HepG2 (cell line): ENCODE results near the gene CRYAA. TPM values are rescaled to one million over a fixed set of nuclear protein-coding genes. Genes with fewer than 3 reads are reported as not detected.

Source experiments
- ARID4A ChIP-seq: sonication (generic); formaldehyde crosslinking; IDR thresholded peaks from 2 replicates; pipeline ENCODE4 v1.5.0; 2020; ENCODE audit warnings: mild to moderate bottlenecking, missing genetic modification reagents, borderline replicate concordance
- ARNTL ChIP-seq: sonication (generic); formaldehyde crosslinking; IDR thresholded peaks from 2 replicates; pipeline ENCODE4 v1.4.0; 2020; ENCODE audit warnings: mild to moderate bottlenecking, missing genetic modification reagents
- ATF7 ChIP-seq, 2 experiments: fragments of 450-650 bp in 1 of 2; sonication (generic) in 1 of 2; formaldehyde crosslinking in 1 of 2; IDR thresholded peaks; 2 replicates each; pipeline versions ENCODE4 v1.4.0 to v1.6.1; 2016 to 2020; ENCODE audit warnings: antibody characterized with exemption in 1 of 2, mild to moderate bottlenecking in 1 of 2, missing genetic modification reagents in 1 of 2
- BORCS8-MEF2B ChIP-seq: sonication (generic); formaldehyde crosslinking; IDR thresholded peaks from 2 replicates; pipeline ENCODE4 v1.8.0; 2022; ENCODE audit warnings: mild to moderate bottlenecking, missing genetic modification reagents
- CBX1 ChIP-seq: IDR thresholded peaks from one replicate; pipeline ENCODE4 v1.6.1; 2016; ENCODE audit warnings: antibody characterized with exemption, low read depth
- DMAP1 ChIP-seq: IDR thresholded peaks from 2 replicates; pipeline ENCODE4 v1.6.1; 2016
- EED ChIP-seq: sonication (generic); formaldehyde crosslinking; IDR thresholded peaks from 2 replicates; pipeline ENCODE4 v1.5.0; 2020; ENCODE audit warnings: mild to moderate bottlenecking, missing genetic modification reagents
- JARID2 ChIP-seq: sonication (generic); formaldehyde crosslinking; IDR thresholded peaks from 2 replicates; pipeline ENCODE4 v1.8.1; 2023; ENCODE audit warnings: missing genetic modification reagents, inconsistent platforms; ENCODE audit not compliant: insufficient replicate concordance
- KAT2B ChIP-seq: fragments of 150-350 bp; IDR thresholded peaks from 2 replicates; pipeline ENCODE4 v1.6.1; 2014; ENCODE audit warnings: low read depth, low read length, borderline replicate concordance
- MYC ChIP-seq: sonication (generic); formaldehyde crosslinking; IDR thresholded peaks from 2 replicates; pipeline ENCODE4 v1.9.0; 2021; ENCODE audit warnings: missing genetic modification reagents, borderline replicate concordance
- POGZ ChIP-seq: sonication (generic); formaldehyde crosslinking; IDR thresholded peaks from 2 replicates; pipeline ENCODE4 v1.4.0; 2020; ENCODE audit warnings: mild to moderate bottlenecking, missing genetic modification reagents
- REPIN1 ChIP-seq: sonication (generic); formaldehyde crosslinking; IDR thresholded peaks from 2 replicates; pipeline ENCODE4 v1.8.0; 2022; ENCODE audit warnings: missing genetic modification reagents, low read depth, mild to moderate bottlenecking, borderline replicate concordance
- SNAI1 ChIP-seq: sonication (generic); formaldehyde crosslinking; IDR thresholded peaks from 2 replicates; pipeline ENCODE4 v1.5.0; 2020; ENCODE audit warnings: mild to moderate bottlenecking, missing genetic modification reagents, borderline replicate concordance
- SRSF9 ChIP-seq: fragments of 200-400 bp; formaldehyde crosslinking; IDR thresholded peaks from 2 replicates; pipeline ENCODE4 v1.6.1; 2018; ENCODE audit warnings: borderline replicate concordance, mild to moderate bottlenecking, low read depth, low read length; ENCODE audit not compliant: insufficient read depth, poor library complexity, severe bottlenecking
- STAT5B ChIP-seq: sonication (generic); formaldehyde crosslinking; IDR thresholded peaks from 2 replicates; pipeline ENCODE4 v1.4.0; 2020; ENCODE audit warnings: missing genetic modification reagents
- TEAD2 ChIP-seq: sonication (generic); formaldehyde crosslinking; IDR thresholded peaks from 2 replicates; pipeline ENCODE4 v1.9.0; 2021; ENCODE audit warnings: missing genetic modification reagents
- TEAD3 ChIP-seq: optimal IDR thresholded peaks from 2 replicates; pipeline ENCODE3; 2016; ENCODE audit warnings: borderline replicate concordance
- TGIF2 ChIP-seq: IDR thresholded peaks from 2 replicates; pipeline ENCODE4 v1.6.1; 2016; ENCODE audit warnings: control low read depth, missing compliant biosample characterization
- ZGPAT ChIP-seq: IDR thresholded peaks from 2 replicates; pipeline ENCODE4 v1.6.1; 2016; ENCODE audit warnings: mild to moderate bottlenecking
- ZNF276 ChIP-seq: sonication (generic); formaldehyde crosslinking; IDR thresholded peaks from 2 replicates; pipeline ENCODE4 v1.4.0; 2020; ENCODE audit warnings: mild to moderate bottlenecking, low read depth, missing genetic modification reagents
- ZNF460 ChIP-seq: sonication (generic); formaldehyde crosslinking; IDR thresholded peaks from 2 replicates; pipeline ENCODE4 v1.5.1; 2020; ENCODE audit warnings: missing genetic modification reagents, mild to moderate bottlenecking, borderline replicate concordance
- ZNF776 ChIP-seq: sonication (generic); formaldehyde crosslinking; IDR thresholded peaks from 2 replicates; pipeline ENCODE4 v1.4.0; 2020; ENCODE audit warnings: mild to moderate bottlenecking, missing genetic modification reagents
- ZNF850 ChIP-seq: sonication (generic); formaldehyde crosslinking; conservative IDR thresholded peaks from 2 replicates; pipeline ENCODE4 v1.9.0; 2021; ENCODE audit warnings: mild to moderate bottlenecking, missing genetic modification reagents
- polyA plus RNA-seq, 8 experiments: library from polyadenylated mRNA; depleted of rRNA in 3 of 8; stranded (reverse) in 7 of 8; unstranded in 1 of 8; fragments of >200 nt; fragmentation: Illumina TruSeq in 4 of 8; extraction: Trizol in 4 of 8; gene quantifications; 2 replicates each; pipeline versions ENCODE4 v1.2.1 to v1.2.3, GENCODE V29; 2011 to 2016; ENCODE audit warnings: low read depth in 4 of 8, missing spikeins in 1 of 8, mixed read lengths in 1 of 8; ENCODE audit not compliant: insufficient read depth in 1 of 8
- total RNA-seq, 5 experiments: library from RNA; depleted of rRNA; stranded (reverse); fragments of >200 nt; fragmentation: Illumina TruSeq; extraction: Trizol; gene quantifications; 2 replicates each; pipeline ENCODE4 v1.2.3, GENCODE V29; 2016; ENCODE audit warnings: low read depth in 1 of 5

CRYAA gene
- total and polyA plus RNA-seq, 2 of the 13 experiments (the other 11 are each of a cell fraction or from before 2014, with no cell fraction given), result 5.6 to 8.6 TPM

GRCh38 chr21:43211072-43211759 is 42.4 kb downstream of the CRYAA start (continued):
- TF ChIP-seq KAT2B (no peak), EED (CRISPR knock-in tag) (0 out of 2 replicates have a peak, but pooled peaks have one; percentile 16), MYC (CRISPR knock-in tag) (peak; percentile 75; the same call in 1 of the 2 replicates), CBX1 (peak; percentile 17), STAT5B (no peak), SNAI1 (no peak; the same call in 1 of the 2 replicates), BORCS8-MEF2B (CRISPR knock-in tag) (peak; percentile 36; the same call in 1 of the 2 replicates), ZNF776 (CRISPR knock-in tag) (0 out of 2 replicates have a peak, but pooled peaks have one; percentile 40), ZGPAT (CRISPR knock-in tag) (peak; percentile 91), JARID2 (CRISPR knock-in tag) (no peak), ZNF460 (CRISPR knock-in tag) (no peak), ZNF850 (no peak), REPIN1 (CRISPR knock-in tag) (peak; percentile 80; the same call in 1 of the 2 replicates), SRSF9 (no peak), TGIF2 (CRISPR knock-in tag) (peak; percentile 39; the same call in 1 of the 2 replicates), ATF7 (IDR thresholded peaks at IDR 0.05) (no peak), ATF7 (CRISPR knock-in tag; IDR thresholded peaks at IDR 0.05) (peak; percentile 87), ZNF276 (no peak), POGZ (peak; percentile 77), ARNTL (CRISPR knock-in tag) (peak; percentile 84), TEAD3 (CRISPR knock-in tag) (peak; percentile 77), TEAD2 (no peak), DMAP1 (peak; percentile 63), ARID4A (CRISPR knock-in tag) (peak; percentile 67; the same call in 1 of the 2 replicates)
